ENCODE measurements around the gene TRIP6.

Gene TRIP6

DNA sequence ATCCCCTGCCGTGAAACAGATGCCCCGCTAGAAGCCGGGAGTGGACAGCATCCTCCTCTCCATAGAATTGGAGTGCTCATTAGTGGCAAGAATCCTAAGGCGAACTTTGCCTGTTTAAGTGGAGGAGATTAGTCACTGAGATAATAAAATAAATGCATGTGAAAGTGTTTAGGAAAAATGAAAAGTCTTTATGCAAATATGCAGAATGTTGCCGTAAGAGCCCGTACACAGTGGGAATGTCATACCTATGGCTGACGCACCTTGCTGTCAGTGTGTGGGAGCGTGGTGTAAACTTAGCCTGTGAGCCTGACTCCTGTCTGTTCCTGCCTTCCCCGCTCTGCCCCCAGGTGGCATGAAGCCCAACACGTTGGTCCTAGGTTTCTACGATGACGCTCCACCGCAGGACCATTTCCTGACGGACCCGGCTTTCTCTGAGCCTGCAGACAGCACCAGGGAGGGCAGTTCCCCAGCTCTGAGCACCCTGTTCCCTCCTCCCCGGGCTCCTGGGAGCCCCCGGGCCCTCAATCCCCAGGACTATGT lies 1.7 kb upstream of the TRIP6 start:
- H3K4me3 ChIP-seq: peak overlapping the region; percentile 85
- H3K27ac ChIP-seq: peak overlapping the region; percentile 95 to 98
- TF ChIP-seq, protein P1, sequence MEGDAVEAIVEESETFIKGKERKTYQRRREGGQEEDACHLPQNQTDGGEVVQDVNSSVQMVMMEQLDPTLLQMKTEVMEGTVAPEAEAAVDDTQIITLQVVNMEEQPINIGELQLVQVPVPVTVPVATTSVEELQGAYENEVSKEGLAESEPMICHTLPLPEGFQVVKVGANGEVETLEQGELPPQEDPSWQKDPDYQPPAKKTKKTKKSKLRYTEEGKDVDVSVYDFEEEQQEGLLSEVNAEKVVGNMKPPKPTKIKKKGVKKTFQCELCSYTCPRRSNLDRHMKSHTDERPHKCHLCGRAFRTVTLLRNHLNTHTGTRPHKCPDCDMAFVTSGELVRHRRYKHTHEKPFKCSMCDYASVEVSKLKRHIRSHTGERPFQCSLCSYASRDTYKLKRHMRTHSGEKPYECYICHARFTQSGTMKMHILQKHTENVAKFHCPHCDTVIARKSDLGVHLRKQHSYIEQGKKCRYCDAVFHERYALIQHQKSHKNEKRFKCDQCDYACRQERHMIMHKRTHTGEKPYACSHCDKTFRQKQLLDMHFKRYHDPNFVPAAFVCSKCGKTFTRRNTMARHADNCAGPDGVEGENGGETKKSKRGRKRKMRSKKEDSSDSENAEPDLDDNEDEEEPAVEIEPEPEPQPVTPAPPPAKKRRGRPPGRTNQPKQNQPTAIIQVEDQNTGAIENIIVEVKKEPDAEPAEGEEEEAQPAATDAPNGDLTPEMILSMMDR (IDR thresholded peaks at IDR 0.05): no peak
- DNase-seq (ENCODE audit: low spot score): no peak

GRCh38 chr7:100865938-100866728 lies 1.1 kb upstream of the TRIP6 start:
- H3K27ac ChIP-seq: peak overlapping the region; percentile 95 to 98
- TF ChIP-seq, protein P1 (IDR thresholded peaks at IDR 0.05): no peak
- DNase-seq (ENCODE audit: low spot score): no peak
- peak overlapping the region; percentile 85 for H3K4me3 ChIP-seq

DNA sequence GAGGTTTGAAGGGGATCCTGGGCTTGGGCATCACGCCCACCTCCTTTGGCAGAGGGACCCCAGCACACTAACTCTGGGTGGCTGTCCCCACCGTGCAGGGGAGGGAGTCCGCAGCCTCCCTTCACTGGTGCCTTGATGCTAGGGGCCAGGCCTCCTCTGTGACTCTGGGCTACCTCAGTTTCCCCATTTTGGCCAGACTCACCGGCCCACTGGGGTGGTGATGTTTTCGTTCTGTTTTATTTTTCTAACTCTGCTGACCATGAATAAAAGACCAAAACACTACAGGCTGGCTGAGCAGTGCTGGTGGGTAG lies 503 bp upstream of the TRIP6 start:
- Histone ChIP-seq H3K4me3 (peak overlapping the region; percentile 85), H3K27ac (peak overlapping the region; percentile 95 to 98)
- TF ChIP-seq, protein P1 (IDR thresholded peaks at IDR 0.05): no peak
- DNase-seq (ENCODE audit: low spot score): no peak

GRCh38 chr7:100867776-100868485 lies 744 bp downstream of the TRIP6 start:
- no peak for DNase-seq (ENCODE audit: low spot score)
- TF ChIP-seq, protein P1 (IDR thresholded peaks at IDR 0.05): no peak
- Histone ChIP-seq H3K27ac (peak overlapping the region; percentile 95 to 98), H3K4me3 (peak overlapping the region; percentile 85)

GRCh38 chr7:100873599-100874299 lies 6.6 kb downstream of the TRIP6 start:
- TF ChIP-seq, protein P1 (IDR thresholded peaks at IDR 0.05): no peak
- H3K4me3 ChIP-seq: peak overlapping the region; percentile 93
- peak overlapping the region; percentile 88 to 99 for H3K27ac ChIP-seq
- DNase-seq (ENCODE audit: low spot score): peak; percentile 59

GRCh38 chr7:100874300-100874576 lies 7.1 kb downstream of the TRIP6 start:
- Histone ChIP-seq H3K4me3 (peak overlapping the region; percentile 93), H3K27ac (peak overlapping the region; percentile 88 to 99)
- DNase-seq (ENCODE audit: low spot score): peak; percentile 66
- TF ChIP-seq, protein P1 (IDR thresholded peaks at IDR 0.05): no peak

All from coronary artery (tissue), 2 donors.